GM21360 (cell line): ENCODE measurements around the gene HOXA9.

Experiments
- ATAC-seq: cut with Tn5 transposase; IDR thresholded peaks from one replicate; pipeline ENCODE4 v1.9.1; 2021; ENCODE audit warnings: mild to moderate bottlenecking, moderate library complexity; ENCODE audit not compliant: unreplicated experiment

The HOXA9 gene

DNA sequence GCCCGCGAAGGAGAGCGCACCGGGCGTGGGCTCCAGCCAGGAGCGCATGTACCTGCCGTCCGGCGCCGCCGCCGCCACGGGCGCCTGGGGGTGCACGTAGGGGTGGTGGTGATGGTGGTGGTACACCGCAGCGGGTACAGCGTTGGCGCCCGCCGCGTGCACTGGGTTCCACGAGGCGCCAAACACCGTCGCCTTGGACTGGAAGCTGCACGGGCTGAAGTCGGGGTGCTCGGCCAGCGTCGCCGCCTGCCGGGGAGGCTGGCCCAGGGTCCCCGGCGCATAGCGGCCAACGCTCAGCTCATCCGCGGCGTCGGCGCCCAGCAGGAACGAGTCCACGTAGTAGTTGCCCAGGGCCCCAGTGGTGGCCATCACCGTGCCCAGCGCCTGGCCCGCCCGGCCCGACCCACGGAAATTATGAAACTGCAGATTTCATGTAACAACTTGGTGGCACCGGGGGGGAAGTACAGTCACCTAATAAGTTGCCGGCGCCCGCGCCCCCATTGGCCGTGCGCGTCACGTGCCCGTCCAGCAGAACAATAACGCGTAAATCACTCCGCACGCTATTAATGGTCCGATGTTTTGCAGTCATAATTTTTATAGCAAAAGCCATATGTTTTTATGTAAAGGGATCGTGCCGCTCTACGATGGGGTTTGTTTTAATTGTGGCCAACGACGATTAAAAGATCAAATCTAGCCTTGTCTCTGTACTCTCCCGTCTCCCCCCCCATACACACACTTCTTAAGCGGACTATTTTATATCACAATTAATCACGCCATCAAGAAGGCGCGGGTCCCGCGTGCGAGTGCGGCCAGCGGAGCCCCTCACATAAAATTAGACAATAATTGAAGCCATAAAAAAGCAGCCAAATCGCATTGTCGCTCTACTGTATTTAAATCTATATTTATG, at the start of gene HOXA9:
Gene HOXA9 (minus strand): TSS at position 449 of the 907 bp plus-strand sequence. CDS start 80 bp downstream, at position 369.
- ATAC-seq, result no peak

DNA sequence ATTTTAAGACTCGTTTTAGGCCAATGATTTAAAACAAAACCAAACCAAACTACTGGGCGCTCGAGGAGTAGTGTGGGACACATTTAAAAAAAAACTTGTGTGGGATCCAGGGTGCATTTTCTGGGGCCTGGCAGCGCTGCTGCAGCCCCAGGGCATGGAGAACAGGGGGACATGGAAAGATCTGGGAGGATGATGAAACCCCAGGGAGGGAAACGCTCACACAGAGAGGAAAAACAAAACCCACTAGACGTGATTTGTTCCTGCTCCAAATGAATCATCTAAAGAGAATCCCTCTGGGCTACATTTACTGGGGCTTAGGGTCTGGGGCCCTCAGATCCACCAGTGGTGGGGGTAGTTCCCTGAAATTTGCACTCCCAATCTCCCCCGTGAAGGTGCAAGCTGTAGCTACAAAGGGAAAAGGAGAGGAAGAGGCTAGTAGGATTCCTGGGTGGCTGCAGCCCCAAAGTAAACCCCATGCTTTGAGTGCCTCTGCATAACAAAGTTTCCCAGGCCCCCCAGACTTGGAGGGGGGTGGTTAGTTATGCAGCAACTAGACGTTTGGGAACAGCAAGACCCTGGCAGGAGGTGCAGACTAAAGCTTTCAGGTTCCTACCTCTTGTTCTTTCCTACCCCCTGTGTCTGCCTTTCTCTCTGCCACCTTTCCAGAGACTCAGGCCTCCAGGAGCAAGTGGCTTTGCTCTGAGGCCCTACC, 49.1 kb upstream of the HOXA9 start:
- no peak for ATAC-seq

DNA sequence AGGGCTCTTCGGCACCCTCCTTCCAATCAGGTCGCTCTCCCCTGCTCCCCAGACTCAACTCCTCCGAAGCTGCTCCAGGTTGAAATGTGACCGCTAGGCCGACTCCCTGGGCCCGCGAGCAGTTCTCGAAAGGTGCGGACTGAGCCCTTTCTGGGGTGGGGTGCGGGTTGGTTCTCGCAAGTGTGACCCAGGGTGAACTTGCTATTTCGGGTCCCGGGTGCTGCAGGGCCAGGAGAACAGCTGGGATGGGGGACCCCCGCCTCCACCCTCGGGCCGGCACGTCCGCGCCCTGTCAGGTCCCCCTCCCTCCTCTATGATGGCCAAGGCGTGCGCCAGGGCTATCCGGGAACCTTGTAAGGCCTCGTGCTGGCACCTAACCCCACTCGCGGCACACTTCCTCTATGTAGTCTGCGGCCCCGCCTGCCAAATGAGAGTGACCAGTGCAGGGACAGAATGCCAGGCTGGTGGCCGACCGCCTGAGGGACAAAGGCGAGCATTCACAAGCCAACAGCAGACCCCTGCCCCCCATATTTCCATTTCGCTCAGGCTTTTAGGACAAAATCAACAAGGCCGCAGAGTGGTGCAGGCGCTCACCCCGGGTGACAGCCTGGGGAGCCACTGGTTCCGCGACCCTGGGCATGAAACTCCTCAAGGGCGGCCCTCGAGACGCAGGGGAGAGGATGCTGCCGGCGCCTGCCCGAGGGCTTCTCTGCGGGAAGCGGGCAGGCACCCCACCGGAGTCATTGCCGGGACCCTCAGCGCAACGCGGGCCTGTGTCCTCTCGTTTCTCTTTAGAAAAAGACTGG, 48.3 kb upstream of the HOXA9 start:
- ATAC-seq, result no peak

DNA sequence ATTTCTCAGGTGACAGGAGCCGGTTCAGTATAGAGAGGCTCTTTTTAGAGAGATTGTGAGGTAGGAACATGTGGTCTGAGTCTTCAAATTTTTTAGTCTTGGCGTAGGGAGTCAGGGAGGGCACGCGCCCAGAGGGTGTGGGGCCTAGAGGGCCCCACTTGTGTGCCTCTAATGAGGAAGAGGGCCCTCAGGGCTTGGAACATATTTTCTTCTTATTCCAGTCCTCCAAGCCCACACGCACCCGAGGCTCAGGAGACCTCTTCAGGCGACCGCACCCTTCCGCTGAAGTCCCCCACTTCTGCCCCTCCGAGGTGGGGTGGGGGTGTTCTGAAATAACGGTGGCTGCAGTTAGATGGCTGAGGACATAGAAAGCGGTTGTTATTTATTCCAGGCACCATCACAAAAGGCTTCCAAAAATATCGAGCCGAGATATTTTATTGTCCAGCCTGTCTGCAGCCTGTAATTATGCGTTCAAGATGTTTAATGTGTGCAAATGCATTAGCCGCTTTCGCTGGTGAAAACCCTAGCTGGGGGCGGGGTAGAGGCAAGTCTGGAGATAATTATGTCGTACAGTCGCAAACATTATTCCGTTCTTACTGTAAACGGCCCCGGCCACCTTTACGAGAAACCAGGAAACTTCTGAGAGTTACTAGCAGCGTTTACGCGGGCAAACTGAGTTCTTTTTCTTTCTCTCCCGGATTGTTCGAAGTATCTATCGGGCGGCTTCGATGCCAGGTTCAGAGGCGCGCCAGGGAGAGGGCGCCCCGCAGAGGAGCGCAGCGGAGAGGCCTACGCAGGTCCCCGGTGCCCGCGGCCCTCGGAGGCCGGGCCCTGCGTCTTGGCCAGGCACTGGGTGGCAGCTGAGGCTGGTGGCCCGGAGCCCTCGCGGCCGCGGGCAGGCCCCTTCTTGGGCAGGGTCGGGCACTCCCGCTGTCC, 47.4 kb upstream of the HOXA9 start:
- no peak for ATAC-seq

DNA sequence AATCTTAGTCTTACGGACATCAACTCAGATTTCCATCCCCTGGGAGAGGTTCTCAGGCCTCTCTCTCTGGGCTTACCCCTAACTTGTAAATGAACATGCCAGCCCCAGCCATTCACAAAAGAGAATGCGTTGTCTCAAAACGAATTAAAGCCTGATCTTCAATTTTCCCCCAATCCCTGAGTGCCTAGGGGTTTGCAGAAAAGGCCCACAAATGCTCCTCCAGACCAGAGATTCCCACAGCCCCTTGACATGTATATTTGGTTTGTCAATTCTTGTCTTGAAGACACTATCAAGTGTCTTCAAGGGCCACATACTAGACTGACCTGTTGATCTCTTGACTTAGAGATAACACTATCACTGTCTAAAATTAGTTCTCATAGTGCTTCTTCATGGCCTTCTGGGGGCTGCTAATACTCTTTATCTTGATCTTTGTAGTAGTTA, 46.4 kb upstream of the HOXA9 start:
- no peak for ATAC-seq

DNA sequence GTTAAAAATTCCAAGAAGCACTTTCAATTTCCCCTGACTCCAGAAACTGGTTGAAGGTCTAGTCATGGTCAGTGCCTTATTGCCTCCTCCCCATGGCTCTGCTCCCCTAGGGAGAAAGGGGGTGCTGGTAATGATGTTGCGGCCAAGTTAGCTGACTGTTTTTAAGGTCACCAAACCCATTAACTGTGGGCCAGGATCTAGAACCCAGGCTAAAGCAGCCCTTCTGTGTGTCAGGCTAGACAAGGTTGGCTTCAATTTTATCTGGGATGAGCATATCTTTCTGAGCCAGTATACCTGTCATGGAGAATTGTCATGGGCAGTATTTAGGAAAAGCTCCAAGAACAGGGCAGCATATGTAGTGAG, 45.7 kb upstream of the HOXA9 start:
- ATAC-seq, result no peak

DNA sequence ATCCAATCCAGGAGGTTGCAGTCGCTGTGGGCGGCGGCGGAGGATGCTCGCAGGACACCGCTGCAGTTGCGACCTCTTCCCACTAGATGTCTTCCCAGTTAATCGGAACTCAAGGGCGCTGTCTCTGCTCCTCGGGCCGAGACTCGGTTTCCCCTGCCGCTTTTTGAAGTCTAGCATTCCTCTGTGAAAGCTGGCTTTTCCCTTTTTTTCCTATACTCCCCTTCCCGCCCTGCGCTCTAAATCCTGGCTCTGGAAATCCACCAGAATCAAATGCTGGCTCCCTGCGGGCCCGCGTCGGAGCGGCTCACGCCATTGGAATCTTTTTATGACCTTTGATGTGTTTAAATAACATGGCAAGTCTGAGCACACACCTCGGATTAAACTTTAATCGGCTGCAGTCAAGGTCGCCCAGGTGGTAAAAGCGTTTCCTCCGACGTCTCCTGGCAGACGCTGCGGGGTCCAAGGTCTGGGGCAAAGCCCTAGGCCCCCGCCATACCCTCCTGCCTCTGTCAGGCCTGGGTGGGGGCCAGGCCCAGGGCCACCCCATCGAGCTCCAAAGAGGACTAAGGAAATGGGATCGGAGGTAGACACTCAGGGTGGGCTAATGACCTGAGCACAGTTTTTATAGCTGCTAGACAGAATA, 45.2 kb upstream of the HOXA9 start:
- ATAC-seq, result no peak

DNA sequence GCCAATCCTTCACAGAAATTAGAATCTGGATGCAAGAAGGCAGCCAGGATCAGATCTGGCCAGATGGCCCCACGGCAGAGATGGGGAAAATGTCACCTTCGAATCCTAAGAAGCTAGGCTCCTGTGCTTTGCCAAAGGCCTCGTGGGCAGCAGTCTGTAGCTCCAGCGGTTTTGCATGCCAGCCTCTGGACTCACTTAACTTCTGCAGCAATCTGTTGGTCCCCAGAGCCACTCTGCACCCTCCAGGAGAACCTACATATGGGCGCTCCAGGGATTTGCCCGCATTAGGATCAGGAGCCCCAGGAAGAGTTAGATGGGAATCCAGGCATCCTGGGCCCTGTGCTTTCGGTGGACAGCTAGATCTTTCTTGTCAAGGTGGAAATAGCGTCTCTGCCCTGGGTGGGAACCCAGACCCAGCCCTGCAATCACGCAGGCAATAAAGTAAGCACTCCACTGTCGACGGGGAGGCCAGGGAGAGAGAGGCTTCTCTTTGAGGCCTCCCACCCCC, 44.6 kb upstream of the HOXA9 start:
- ATAC-seq, result no peak

DNA sequence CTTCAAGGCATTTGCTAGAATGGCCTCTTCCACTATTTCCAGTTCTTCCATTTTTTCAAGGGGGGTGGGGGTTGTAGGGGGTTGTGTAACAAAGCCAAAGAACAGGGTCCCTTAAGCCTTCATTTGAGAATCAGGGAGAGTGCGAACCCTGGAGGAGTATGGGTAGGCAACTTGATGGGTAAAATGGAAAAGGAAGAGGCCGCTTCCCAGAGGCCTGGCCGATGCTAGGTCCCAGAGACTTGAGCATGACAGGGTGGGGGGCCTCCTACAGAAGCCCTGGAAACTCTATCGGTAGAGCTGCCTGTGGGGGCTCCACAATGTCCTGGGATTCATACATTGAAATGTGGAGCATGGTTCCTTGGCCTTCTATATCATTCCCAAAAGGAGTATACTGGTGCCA, 43.7 kb upstream of the HOXA9 start:
- ATAC-seq, result no peak

DNA sequence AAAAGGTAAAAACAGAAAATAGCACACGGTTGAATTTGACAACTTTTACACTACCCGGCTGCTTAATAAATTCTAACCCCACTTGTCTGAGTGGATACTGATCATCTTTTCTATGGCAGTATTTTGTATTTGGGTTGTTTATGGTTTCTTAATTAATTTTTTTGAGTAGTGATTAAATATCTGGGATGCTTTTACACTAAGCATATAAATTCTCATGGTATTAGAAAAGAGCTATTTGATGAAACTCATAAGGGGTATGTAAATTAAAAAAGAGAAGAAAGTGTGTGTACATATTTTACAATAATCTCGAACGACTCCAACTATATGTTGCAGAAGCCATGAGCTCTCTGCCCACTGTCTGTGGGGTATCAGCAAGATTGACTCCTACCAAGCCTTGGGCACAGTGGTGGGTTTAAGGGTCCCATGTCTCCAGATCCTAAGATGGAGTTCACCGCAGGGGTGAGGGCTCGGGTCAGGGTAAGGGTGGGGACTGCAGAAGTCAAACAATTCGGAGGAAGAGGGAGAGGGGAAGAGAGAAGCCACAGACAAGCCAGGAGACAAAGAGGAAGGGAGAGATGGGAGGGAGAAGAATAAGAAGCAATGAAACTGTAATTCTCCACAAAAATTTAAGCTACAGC, 42.1 kb upstream of the HOXA9 start:
- ATAC-seq, result no peak

DNA sequence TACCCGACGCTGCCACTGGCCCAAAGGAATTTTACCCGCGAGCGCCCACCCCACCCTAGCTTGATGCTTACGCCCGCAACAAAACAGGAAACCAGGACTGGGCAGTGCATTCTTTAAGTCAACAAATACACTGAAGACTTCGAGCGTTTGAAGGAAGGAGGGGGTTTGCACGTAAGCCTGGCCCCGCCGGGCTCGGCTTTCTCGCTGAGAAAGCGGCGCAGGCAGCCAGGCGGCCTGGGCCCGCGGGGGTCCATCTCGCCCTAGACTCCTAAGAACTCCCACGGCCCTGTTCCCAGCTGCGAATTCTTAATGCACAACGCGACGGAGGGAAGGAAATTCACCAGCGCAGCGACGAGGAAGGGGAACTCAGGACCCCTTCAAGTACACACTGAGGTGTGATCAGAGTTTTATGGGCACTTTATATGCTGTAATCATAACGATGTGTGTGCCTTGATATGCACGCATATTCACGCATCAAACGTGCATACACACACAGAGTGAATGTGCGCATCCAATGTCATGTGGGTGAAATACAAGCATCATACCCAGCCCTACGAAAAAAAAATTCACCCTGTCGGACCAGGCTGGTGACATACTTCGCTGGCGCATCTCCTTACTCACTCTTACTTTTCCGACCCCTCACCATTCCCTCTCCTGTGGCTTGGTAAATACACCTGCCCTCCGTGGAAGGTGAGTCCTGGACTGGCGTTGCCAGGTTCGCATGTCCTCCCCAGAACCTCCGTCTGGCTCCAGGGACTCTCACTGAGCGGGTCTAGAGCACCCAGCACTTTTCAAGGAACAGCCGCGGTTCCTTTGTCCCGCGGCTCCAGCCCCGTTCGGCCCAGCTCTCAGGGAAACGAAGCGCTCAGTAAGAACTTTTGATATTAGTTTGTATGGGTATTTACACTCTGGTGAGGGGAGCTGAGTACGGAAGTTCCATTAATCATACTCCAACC, 40.3 kb upstream of the HOXA9 start:
- ATAC-seq, result no peak

DNA sequence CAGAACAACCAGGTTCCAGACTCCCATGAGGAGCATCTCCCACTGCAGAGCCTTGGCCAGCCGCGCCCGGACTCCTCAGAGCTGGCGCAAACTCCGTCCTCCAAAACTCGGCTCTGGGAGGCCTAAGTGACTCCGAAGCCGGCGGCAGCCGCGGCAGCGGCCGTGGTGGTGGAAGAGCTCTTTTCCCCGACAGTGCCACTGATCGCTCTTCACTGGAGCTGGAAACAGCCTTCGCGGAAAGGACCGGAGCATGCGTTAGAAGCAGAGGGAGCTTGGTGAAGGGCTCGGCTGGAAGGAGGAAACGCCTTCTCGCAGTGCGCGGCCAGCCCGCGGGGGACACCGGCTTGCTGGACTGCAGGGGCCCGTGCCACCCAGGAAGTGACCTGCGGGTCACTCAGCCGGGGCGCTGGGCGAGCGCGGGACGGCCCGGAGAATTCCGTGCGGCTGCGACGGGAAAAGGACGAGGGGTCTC, 39.5 kb upstream of the HOXA9 start:
- ATAC-seq, result no peak

DNA sequence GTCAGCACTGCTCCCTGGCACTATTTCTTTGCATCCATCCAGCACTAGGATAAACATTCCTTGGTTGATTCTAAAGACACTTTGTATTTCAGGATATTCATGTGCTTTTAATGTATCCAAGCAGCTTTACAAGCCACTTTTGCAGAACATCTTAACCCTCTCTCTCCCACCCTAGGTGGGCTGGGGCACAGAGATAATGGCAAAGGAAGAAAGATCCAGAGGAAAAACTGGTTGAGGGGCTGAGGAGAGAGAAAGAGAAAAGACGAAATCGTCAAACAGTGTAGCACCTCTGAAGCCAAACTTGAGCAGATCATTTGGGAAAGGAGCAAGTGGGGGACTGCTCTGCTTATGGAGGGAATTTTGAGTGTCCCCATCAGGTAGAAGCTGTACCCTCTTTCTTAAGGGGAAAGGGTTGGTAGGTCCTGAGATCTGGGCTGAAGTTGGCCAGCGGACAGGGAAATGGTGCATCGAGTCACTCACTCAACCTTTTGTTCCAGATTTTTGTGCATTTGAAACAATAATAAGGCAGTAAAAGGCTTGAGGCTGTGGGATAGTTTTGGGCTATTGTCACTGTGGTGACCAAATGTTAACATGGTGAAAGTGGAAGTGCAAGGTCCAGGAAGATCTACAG, 38.7 kb upstream of the HOXA9 start:
- ATAC-seq, result no peak

DNA sequence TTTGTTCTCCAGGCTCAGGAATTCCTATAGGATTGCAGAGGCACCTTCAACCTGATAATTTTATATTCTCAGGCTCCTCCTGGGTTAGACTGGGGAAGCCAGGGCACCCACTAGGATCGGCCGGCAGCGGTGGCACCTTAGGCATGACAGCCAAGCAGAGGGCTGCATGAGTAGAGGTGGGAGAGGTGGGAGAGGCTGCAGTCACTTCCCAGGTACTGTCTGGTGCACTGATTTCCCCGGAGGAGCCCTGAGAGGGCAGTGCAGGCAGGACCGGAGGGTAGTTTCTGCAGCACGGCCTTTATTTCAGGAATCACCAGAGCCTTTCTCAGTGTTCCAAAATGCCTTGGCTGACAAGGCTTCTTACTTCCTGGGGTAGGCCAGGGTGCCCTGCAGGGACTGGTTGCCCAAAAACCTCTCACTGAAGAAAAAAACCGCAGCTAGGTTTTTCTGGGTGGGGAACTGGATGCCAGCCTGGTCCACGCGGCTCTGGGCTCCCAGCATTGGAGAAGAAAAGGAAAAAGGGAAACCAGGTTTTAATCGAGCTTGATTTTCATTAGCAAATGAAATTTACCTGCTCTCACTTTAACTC, 38.1 kb upstream of the HOXA9 start:
- no peak for ATAC-seq

DNA sequence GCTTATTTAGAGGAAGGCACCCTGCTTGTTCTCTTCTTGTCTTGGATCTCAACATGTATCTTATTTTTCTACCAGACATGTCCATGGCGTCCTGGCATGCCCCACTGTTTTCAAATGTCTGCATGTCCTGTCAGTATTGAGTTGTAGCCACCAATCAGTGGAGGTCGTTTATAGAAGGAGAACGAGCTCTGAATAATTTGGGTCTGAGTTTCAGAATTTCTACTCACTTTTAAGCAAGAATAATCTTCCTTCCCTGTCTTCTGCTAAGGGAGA, 37.5 kb upstream of the HOXA9 start:
- ATAC-seq, result no peak

DNA sequence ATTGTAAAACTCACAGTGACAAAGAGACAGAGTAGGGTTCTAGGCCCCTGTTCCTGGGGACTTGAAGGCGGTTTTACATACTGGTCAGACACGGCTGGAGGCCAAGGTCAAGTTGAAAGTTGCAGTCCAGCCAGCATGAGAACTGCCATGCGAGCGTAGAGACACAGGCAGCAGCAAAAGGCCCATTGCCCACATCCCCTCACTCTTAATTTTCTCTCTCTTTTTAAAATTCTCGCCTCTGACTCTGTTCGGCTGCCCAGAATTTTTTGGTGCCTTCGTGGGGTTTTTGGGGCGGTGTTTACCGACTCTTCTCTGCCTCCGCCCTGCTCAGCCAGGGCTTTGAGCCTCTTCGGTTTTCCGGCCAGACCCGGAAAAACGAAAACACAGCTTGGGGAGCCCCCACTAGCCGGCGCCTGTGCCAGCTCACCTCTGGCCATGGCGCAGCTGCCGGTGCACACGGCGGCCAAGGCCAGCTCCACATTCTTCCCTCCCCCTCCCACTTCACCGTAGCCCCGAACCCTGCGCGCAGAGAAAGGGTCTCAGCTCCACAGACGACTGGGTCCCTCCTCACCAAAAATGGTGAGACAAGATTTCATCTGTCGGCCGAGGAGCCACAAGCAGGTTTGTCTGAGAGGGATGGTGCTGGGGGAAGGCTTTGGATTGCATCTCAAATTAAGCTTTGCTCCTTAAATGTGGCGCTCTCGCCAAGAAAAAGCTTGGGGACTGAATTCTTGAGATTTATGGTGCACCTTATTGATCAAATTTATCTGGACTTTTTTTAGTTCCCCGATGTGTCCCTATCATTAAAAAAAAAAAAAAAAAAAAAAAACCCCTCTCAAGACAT, 36.9 kb upstream of the HOXA9 start:
- ATAC-seq, result no peak
